Measurements from ENCODE around the gene HNF4A. TPM values are rescaled to one million over a fixed set of nuclear protein-coding genes. Genes with fewer than 3 reads are reported as not detected.

Gene HNF4A
- total and polyA plus RNA-seq, 7 donors, result 0.03 to 0.13 (median 0.03) TPM; not detected in 4

DNA sequence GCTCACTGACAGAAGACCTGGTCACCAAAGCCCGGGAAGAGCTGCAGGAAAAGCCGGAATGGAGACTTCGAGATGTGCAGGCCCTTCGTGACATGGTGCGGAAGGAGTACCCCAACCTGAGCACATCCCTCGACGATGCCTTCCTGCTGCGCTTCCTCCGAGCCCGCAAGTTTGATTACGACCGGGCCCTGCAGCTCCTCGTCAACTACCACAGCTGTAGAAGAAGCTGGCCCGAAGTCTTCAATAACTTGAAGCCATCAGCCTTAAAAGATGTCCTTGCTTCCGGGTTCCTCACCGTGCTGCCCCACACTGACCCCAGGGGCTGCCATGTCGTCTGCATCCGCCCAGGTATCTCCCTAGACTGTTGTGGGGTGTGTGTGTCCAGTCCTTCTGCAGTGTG lies 124.6 kb downstream of the HNF4A start:
- H3K4me1 ChIP-seq, result peaks cover 17% of the 10 kb centered on the region
- H3K27ac ChIP-seq, result no peak overlapping the region
- TF ChIP-seq, protein P1, sequence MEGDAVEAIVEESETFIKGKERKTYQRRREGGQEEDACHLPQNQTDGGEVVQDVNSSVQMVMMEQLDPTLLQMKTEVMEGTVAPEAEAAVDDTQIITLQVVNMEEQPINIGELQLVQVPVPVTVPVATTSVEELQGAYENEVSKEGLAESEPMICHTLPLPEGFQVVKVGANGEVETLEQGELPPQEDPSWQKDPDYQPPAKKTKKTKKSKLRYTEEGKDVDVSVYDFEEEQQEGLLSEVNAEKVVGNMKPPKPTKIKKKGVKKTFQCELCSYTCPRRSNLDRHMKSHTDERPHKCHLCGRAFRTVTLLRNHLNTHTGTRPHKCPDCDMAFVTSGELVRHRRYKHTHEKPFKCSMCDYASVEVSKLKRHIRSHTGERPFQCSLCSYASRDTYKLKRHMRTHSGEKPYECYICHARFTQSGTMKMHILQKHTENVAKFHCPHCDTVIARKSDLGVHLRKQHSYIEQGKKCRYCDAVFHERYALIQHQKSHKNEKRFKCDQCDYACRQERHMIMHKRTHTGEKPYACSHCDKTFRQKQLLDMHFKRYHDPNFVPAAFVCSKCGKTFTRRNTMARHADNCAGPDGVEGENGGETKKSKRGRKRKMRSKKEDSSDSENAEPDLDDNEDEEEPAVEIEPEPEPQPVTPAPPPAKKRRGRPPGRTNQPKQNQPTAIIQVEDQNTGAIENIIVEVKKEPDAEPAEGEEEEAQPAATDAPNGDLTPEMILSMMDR (IDR thresholded peaks at IDR 0.05), result no peak
- H3K27me3 ChIP-seq (ENCODE audit: insufficient read depth in 3 of 3, low read length in 2 of 3), result no peaks in the 10 kb centered on the region
- H3K4me3 ChIP-seq, result no peak overlapping the region
- H3K36me3 ChIP-seq (ENCODE audit: insufficient read depth in 1 of 2, low read depth in 1 of 2), result peaks cover 5 to 54% of the 10 kb centered on the region in 2 donors
- intact Hi-C loops (cut with DNase I), result no loop called here
- no peaks in the 10 kb centered on the region for H3K9me3 ChIP-seq
- DNase-seq, result no peak
- ATAC-seq, result no peak
- 93 to 96% (median 94%) methylated on average over 18 of the region's 18 CpGs for WGBS, 3 donors

DNA sequence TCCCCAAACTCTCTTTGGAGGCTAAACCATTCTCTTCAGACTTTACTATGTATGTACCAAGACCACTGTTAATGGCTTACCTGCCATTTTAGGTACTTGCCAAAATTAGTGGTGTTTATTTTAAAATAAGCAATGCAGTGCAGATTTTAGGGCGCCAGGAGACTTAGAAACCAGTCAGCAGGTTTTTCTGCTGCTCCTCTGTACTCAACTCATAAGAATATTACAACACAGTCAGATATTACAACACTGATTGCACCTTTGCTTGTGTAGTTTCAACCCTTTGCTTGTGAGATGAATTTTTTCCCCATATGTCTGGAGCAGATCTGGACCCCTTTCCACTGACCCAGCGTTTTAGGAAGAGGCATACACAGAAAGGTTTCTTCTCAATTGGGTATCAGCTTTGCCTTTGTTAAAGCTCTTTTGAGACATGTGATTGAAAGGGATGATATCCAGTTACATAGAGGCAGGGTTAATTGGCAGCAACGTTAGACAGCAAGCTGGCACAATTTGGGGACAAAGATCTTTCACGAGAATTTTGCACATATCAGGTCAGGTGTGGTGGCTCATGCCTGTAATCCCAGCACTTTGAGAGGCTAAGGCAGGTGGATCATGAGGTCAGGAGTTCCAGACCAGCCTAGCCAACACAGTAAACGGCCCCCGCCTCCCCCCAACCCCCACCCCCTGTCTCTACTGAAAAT lies 126.4 kb downstream of the HNF4A start:
- 62 to 77% (median 68%) methylated on average over 6 of the region's 6 CpGs for WGBS, 3 donors
- peaks cover 5 to 71% of the 10 kb centered on the region in 2 donors for H3K36me3 ChIP-seq (ENCODE audit: insufficient read depth in 1 of 2, low read depth in 1 of 2)
- no peaks in the 10 kb centered on the region for H3K27me3 ChIP-seq (ENCODE audit: insufficient read depth in 3 of 3, low read length in 2 of 3)
- intact Hi-C loops (cut with DNase I), result no loop called here
- TF ChIP-seq, protein P1 (IDR thresholded peaks at IDR 0.05), result no peak
- H3K27ac ChIP-seq, result no peak overlapping the region
- no peaks in the 10 kb centered on the region for H3K9me3 ChIP-seq
- ATAC-seq (peak in 3 of 4 donors; percentile 24 to 26 (median 26)), DNase-seq (no peak)
- peaks cover 3% of the 10 kb centered on the region for H3K4me1 ChIP-seq
- H3K4me3 ChIP-seq, result no peak overlapping the region

DNA sequence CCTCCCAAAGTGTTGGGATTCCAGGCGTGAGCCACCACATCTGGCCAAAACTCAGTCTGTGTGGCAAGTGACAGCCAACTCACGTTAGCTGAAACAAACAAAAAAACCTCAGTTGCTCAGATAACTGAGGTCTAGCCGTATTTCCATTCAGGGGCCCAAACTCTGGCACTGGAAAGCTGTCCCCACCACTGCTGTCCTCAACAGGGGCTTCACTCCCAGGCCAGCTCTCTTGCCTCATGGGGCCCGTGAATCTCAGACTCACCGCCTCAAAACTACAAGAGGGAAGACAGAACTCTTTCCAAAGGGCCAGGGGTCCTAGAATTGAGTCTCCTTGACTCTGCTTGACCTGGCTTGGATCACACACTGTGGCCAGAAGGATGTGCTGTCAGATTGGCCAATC lies 127.6 kb downstream of the HNF4A start:
- ATAC-seq (no peak), DNase-seq (no peak)
- no peaks in the 10 kb centered on the region for H3K27me3 ChIP-seq (ENCODE audit: insufficient read depth in 3 of 3, low read length in 2 of 3)
- intact Hi-C loops (cut with DNase I), result no loop called here
- no peak overlapping the region for H3K27ac ChIP-seq
- H3K4me1 ChIP-seq, result no peaks in the 10 kb centered on the region
- H3K9me3 ChIP-seq, result no peaks in the 10 kb centered on the region
- WGBS, 3 donors, result 89 to 95% (median 90%) methylated on average over 5 of the region's 5 CpGs
- TF ChIP-seq, protein P1 (IDR thresholded peaks at IDR 0.05), result no peak
- no peak overlapping the region for H3K4me3 ChIP-seq
- H3K36me3 ChIP-seq (ENCODE audit: insufficient read depth in 1 of 2, low read depth in 1 of 2), result peaks cover 6 to 83% of the 10 kb centered on the region in 2 donors

Other genes starting within 250 kb of the HNF4A start
- gene JPH2, start 168.5 kb upstream of the HNF4A start, total RNA-seq, result 100 to 1,000 TPM in 1 of 4 donors, 10 to 100 TPM in 3; 48.0 to 145 (median 81.8) TPM
- 10 to 100 TPM; 13.5 to 25.1 (median 19.9) TPM for gene JPH2, start 168.5 kb upstream of the HNF4A start, polyA plus RNA-seq
- gene OSER1, start 144.9 kb upstream of the HNF4A start, total RNA-seq, result 10 to 100 TPM; 46.0 to 97.6 (median 61.7) TPM
- 10 to 100 TPM; 47.4 to 75.7 (median 71.4) TPM for gene OSER1, start 144.9 kb upstream of the HNF4A start, polyA plus RNA-seq
- gene GDAP1L1, start 108.4 kb upstream of the HNF4A start, total RNA-seq, result not detected
- gene GDAP1L1, start 108.4 kb upstream of the HNF4A start, polyA plus RNA-seq, result under 1 TPM in 1 of 3 donors, not detected in 2; 0.04 TPM
- gene FITM2, start 44.5 kb upstream of the HNF4A start, total RNA-seq, result 10 to 100 TPM in 3 of 4 donors, 1 to 10 TPM in 1; 6.0 to 12.2 (median 11.7) TPM
- gene FITM2, start 44.5 kb upstream of the HNF4A start, polyA plus RNA-seq, result 10 to 100 TPM in 2 of 3 donors, 1 to 10 TPM in 1; 4.5 to 15.7 (median 12.6) TPM
- gene R3HDML, start 18.7 kb upstream of the HNF4A start, total RNA-seq, result not detected
- gene R3HDML, start 18.7 kb upstream of the HNF4A start, polyA plus RNA-seq, result not detected
- 1 to 10 TPM; 3.2 to 8.4 (median 5.4) TPM for gene TTPAL, start 120.2 kb downstream of the HNF4A start, total RNA-seq
- gene TTPAL, start 120.2 kb downstream of the HNF4A start, polyA plus RNA-seq, result 1 to 10 TPM; 1.2 to 4.8 (median 3.0) TPM
- 100 to 1,000 TPM in 2 of 4 donors, 10 to 100 TPM in 2; 89.5 to 104 (median 97.8) TPM for gene SERINC3, start 166.4 kb downstream of the HNF4A start, total RNA-seq
- 10 to 100 TPM; 35.6 to 89.2 (median 36.3) TPM for gene SERINC3, start 166.4 kb downstream of the HNF4A start, polyA plus RNA-seq
- 100 to 1,000 TPM in 2 of 4 donors, 10 to 100 TPM in 2; 35.2 to 110 (median 88.3) TPM for gene PKIG, start 226.9 kb downstream of the HNF4A start, total RNA-seq
- gene PKIG, start 226.9 kb downstream of the HNF4A start, polyA plus RNA-seq, result 100 to 1,000 TPM in 2 of 3 donors, 10 to 100 TPM in 1; 33.5 to 134 (median 108) TPM

Data from psoas muscle (tissue), 8 donors.